Stimulated activated CD8-positive, alpha-beta memory T cell treated with anti-CD3 and anti-CD28 coated beads, Interleukin-2, amount 100 ng/mL, for 48 hours (primary cell): ENCODE data around the gene CUL9.

ENCODE experiments used
- DNase-seq, 2 donors: peaks; one replicate each; pipeline ENCODE4 v3.0.0-alpha.2; 2020; ENCODE audit warnings: low read depth in 2 of 2

Gene CUL9

GRCh38 chr6:43173591-43174262 is 8.3 kb upstream of the CUL9 start:
- DNase-seq: no peak

GRCh38 chr6:43174263-43175112 is 7.5 kb upstream of the CUL9 start:
- peak; percentile 90 to 91 for DNase-seq

GRCh38 chr6:43175676-43176422 is 6.1 kb upstream of the CUL9 start:
- DNase-seq: no peak

GRCh38 chr6:43176423-43176786 is 5.6 kb upstream of the CUL9 start:
- no peak for DNase-seq

GRCh38 chr6:43178150-43178549 is 3.8 kb upstream of the CUL9 start:
- DNase-seq: no peak

DNA sequence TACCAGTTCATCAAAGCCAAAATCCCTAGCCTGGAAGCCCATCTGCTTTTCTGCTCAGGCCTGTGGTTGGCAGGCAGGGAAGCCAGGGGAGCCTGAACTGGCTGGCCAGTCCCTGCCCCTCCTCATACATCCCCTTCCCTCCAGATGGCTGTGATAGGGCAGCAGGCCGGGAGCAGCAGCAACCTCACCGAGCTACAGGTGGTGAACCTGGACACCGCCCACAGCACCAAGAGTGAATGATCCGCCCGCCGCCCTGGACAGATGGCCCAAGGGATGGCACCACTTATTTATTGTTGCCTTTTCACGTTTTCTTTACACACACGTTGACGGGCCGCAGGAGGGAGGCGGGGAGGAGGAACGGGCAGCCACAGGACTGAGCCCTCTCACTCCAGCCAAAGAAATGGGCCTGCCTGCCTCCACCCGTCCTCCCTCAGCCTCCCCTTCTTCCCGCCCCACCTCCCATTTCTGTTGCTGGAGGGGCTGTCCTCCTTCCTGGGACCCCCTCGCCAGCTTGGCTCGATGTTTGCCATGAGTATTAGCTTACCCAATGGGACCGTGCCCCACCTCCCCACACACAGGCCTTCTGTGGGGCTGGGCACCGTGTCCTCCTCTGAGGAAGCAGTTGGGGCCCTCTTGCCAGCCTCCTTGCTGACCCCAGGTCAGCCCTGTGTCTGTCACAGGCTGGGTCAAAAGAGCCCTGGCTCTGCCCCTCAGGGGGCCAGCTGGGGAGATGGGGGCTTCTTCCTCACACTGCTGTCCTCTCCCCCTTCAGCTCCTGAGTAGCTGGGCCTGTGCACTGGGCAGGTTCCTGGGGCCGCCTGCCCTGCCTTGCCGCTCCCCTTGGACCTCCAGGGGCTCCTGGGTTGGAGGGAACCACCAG is 2.8 kb upstream of the CUL9 start:
- no peak for DNase-seq

- DNase-seq: no peak
These were observed 1.9 kb upstream of the CUL9 start for GRCh38 chr6:43180058-43180457.

- no peak for DNase-seq
These were observed 1.0 kb upstream of the CUL9 start for GRCh38 chr6:43180985-43181384.

DNA sequence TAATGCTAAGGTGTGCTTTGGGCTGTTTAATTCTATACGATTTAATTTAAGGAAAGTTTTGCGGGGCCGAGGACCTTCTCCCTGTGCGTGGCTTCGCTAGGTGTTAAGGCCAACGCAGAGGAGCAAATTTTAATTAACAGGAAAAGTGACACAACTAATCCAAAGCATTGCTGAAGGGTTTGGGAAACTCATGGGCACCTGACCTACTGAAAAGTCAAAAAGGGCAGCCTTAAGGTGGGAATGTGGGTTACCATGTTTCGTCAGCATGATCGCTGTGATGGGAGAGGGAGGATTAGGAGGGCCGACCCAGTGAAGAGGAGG is 415 bp upstream of the CUL9 start:
- no peak for DNase-seq

GRCh38 chr6:43183441-43183840 is 1.4 kb downstream of the CUL9 start:
- DNase-seq: no peak

DNA sequence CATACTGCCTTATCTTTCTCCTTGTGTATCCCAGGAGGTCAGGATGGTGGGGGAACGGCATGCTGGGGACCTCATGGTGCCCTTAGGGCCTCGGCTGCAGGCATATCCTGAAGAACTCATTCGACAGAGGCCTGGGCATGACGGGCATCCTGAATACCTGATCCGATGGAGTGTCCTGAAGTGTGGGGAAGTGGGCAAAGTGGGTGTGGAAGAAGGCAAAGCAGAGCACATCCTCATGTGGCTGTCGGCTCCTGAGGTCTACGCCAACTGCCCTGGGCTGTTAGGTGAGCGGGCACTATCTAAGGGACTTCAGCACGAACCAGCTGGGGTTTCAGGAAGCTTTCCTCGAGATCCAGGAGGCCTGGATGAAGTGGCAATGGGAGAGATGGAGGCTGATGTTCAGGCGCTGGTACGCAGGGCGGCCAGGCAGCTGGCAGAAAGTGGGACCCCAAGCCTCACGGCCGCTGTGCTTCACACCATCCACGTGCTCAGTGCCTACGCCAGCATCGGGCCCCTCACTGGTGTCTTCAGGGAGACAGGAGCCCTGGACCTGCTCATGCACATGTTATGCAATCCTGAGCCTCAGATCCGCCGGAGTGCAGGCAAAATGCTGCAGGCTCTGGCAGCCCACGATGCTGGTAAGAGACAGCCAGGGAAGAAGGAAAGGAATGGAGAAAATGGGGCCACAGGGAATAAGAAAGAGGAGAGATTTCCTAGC is 2.4 kb downstream of the CUL9 start:
- no peak for DNase-seq

- DNase-seq: no peak
These were observed 3.5 kb downstream of the CUL9 start for GRCh38 chr6:43185391-43185985.

GRCh38 chr6:43186019-43186418 is 4.0 kb downstream of the CUL9 start:
- DNase-seq: no peak

DNA sequence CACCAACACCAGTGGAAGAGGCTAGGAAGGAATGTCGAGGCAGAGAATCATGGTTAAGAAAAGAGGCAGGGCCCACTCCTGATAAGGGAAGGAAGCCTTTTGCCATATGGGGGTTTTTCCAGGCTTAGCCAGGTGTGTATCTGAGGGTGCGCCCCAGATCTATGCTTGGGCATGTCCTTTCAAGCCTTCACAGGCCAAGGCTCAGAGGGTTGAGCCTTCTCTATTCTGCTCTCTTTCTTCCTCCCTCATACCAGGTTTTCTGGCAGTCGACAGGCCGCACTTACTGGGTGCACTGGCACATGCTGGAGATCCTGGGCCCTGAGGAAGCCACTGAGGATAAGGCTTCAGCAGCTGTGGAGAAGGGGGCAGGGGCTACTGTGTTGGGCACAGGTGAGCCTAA is 4.7 kb downstream of the CUL9 start:
- DNase-seq: no peak

- no peak for DNase-seq
These were observed 5.8 kb downstream of the CUL9 start for GRCh38 chr6:43187821-43188220.

DNA sequence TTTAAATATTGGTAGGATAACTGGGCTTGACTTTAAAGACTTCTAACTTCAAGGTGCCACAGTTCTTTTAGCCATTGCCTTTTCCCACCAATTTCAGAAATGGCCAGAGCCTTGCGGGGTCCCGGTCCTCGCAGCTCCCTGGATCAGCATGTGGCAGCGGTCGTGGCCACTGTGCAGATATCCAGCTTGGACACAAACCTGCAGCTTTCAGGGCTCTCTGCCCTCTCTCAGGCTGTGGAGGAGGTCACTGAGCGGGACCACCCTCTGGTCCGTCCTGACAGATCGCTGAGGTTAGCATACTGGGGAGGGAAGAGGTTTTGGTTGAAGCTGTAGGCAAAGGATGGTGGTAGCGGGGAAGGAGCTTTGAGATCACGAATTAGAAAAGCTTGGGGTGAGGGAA is 6.4 kb downstream of the CUL9 start:
- DNase-seq: no peak

GRCh38 chr6:43189776-43190304 is 7.8 kb downstream of the CUL9 start:
- DNase-seq: no peak

DNA sequence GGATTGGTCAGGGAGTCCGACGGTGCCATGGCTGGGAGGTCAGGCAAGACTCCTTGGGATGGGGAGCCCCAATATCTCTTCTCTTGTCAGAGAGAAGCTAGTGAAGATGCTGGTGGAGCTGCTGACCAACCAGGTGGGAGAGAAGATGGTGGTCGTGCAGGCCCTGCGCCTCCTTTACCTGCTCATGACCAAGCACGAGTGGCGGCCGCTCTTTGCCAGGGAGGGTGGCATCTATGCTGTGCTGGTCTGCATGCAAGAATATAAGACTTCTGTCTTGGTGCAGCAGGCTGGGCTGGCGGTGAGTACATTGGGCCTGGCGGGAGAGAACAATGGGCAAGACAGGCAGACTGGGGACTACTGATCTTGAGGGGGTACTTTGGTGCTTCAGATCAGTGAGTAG is 10.9 kb downstream of the CUL9 start:
- no peak for DNase-seq

DNA sequence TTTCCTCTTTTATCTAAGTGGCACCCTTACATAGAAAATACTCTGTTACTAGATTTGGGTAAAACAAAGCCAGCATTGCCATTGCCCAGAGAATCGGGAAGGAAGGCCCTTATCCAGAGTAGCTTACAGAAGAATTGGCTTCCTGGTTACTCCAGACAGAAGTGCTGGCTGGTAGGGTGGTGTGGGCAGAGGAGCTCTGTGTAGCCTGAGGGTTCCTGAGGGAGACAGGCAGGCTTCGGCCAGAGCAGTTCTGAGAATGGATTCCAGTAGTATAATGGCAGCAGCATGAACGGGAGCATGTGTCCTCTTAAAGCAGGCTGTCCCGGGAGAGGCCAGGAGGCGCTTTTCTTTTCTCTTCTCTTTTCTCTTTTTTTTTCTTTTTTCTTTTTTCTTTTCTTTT is 11.9 kb downstream of the CUL9 start:
- DNase-seq: no peak

- no peak for DNase-seq
These were observed 14.3 kb downstream of the CUL9 start for GRCh38 chr6:43196337-43196736.

DNA sequence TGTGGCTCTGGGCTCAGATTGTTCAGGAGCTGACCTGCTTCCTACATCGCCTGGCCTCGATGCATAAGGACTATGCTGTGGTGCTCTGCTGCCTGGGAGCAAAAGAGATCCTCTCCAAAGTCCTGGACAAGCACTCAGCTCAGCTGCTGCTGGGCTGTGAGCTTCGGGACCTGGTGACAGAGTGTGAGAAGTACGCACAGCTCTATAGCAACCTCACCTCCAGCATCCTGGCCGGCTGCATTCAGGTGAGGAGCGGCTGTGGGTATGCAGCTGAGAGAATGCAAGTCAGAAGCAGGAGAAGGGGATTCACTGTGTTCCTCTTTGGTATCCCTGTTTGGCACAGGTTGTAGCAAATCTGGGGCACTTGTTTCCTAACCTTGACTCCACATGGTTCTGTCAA is 17.9 kb downstream of the CUL9 start:
- no peak for DNase-seq
